Activated CD4-positive, CD25-positive, alpha-beta regulatory T cell (primary cell): ENCODE data around the gene CERS1.

ENCODE experiments used
- DNase-seq, 4 experiments: peaks; one replicate each; lab custom pipeline; 2025; lab: John Stamatoyannopoulos, UW

CERS1 gene

DNA sequence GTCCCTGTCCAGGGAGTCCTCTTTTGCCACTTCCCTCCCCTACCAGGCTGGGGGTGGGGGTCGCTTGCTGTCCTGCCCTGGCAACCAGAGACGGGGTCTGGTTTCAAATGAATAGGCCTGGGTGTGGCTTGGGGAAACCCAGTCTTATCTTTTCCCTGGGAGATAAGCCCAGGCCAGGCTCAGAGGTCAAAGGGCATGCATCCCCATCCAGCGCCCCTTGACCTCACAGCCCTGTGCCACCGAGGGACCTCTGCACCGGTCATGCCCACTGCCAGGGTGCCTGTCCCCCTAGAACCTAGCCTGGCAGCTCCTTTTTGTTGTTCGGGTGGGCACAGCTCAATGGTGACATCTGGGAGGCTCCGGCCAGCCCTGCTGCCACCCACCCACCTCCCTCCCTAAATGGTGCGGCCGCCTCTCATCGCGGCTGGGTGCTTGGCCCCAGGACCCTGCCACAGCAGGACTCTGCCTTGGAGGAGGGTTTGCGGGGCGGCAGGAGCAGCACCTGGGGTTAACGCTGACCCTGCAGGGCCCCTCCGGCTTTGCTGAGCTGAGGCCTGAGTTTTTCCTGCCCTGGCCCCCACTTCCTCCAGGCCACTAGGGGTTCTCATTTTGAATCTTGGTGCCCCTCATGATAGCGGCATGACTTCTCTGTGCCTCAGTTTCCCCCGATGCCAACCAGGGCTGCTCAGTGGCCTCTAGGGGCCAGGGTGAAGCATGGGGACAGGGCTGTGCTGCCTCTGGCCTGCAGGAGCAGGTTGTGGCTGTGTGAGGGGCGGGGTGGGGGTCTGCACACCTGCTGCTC, 2.9 kb upstream of the CERS1 start:
- DNase-seq, result no peak

DNA sequence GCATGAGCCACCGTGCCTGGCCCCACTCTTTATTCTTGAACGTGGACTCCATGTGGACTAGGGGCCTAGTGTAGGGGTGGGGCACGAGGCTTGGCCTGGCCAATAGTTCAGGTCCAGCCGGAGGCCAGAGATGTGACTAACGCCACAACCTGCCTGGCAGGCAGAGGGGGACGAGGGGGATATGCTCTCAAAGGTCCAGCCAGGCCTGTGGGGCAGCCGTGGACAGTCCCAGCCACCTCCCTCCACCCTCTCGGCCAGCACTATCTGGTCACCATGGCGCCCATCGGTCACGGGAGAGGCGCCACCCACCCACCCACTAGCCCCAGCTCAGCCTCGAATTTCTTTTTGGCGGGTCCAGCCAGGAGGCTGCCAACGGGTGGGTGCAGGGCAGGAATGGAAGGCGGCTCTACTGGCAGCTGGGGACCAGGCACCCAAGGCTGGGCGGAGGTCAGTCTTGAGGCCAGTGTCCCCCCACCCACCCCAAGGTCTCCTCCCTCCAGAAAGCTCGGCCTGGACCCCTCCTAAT, 2.2 kb upstream of the CERS1 start:
- no peak for DNase-seq

DNA sequence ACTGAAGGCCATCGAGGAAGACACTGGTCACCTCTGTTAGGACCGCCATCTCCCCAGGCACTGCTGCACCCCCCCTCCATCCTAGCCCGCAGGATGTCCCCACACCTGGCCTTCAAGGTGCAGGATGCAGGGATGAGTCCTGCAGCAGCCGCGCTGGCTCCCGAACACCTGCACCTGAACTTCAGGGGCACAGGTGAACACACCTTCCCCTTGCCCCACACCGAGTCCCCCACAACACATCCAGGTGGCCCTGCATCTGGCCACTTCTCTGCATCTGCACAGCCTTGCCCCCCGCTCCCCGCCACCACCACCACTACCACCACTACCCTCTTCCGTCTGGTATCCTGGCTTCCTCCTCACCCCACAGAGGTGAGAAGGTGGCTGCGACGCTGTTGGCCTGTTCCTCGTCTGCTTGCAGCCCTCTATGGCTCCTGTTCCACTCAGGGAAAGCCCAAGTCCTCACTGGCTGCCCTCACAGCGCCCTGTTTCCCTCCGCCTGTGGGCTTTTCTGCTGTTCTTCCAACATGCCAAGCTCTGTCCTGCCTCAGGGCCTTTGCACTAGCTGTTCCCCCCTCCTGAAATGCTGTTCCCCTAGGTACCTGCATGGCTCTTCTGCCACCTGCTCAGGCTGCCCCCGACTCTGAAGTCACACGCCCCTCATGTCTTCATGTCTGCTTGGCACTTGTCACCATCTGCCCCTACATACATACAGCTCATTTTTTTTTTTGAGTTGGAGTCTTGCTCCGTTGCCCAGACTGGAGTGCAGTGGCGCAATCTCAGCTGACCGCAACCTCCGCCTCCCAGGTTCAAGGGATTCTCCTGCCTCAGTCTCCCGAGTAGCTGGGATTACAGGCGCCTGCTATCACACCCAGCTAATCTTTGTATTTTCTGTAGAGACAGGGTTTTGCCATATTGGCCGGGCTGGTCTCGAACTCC, 1.4 kb upstream of the CERS1 start:
- no peak for DNase-seq

DNA sequence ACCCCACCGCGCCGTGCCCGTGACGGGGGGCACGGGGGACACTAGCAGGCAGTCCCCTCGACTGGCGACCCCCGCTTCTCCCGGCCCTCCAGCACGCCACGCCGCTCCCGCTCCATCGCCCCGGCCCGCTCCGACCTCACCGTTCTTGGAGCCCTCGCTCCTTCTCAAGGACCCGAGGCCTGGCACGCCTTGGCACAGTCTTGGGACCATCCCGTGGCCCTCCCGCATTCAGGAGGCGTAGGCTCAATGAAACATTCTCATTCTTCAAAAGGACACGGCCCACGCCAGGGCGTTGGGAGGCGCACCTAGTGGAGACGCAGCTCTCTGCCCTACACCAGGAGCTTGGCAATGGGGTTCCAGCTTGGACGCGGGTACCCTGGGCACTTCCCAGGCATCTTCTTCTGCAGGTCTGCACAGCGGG, 473 bp upstream of the CERS1 start:
- DNase-seq, result no peak

GRCh38 chr19:18895038-18895823, 727 bp downstream of the CERS1 start:
- no peak for DNase-seq

DNA sequence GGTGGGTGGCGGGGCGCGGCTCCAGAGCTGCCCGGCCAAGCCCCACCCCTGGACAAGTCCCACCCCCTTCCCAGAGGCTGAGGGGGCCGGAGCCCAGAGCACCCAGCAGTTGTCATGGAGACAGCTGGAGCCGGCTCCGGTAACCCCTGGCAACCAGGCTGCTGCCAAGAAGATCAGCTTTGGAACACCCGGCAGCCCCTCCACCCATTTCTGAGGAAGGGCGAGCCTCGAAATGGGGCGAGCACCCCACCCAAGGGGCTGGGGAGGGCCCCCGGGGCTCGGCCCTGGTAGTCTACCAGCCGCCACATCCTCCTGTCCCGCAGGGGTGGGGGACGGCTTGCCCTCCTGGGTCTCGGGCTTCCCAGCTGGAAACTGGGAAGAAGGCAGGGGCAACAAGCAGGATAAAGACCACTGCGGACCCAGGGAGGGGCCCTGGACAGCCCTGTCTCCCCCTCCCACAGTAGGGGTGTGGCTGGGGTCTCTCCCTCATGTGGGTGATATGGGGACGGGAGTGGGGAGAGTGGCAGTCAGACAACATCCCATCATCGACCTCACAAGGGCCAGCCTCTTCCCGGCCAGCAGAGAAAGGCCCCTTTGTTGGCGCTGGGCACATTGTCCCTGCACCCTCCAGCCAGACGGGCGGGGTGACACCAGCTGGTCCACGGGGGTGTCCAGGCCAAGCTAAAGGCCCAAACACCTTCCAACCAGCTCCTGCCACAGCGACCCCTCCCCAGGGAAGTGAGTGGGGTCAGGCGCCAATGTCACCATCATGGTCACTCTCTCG, 1.5 kb downstream of the CERS1 start:
- DNase-seq, result no peak

GRCh38 chr19:18893587-18894253, 2.2 kb downstream of the CERS1 start:
- no peak for DNase-seq

- no peak for DNase-seq
Observed at GRCh38 chr19:18889949-18890745, 5.8 kb downstream of the CERS1 start.

- no peak for DNase-seq
Observed at GRCh38 chr19:18886972-18887371, 9.0 kb downstream of the CERS1 start.

DNA sequence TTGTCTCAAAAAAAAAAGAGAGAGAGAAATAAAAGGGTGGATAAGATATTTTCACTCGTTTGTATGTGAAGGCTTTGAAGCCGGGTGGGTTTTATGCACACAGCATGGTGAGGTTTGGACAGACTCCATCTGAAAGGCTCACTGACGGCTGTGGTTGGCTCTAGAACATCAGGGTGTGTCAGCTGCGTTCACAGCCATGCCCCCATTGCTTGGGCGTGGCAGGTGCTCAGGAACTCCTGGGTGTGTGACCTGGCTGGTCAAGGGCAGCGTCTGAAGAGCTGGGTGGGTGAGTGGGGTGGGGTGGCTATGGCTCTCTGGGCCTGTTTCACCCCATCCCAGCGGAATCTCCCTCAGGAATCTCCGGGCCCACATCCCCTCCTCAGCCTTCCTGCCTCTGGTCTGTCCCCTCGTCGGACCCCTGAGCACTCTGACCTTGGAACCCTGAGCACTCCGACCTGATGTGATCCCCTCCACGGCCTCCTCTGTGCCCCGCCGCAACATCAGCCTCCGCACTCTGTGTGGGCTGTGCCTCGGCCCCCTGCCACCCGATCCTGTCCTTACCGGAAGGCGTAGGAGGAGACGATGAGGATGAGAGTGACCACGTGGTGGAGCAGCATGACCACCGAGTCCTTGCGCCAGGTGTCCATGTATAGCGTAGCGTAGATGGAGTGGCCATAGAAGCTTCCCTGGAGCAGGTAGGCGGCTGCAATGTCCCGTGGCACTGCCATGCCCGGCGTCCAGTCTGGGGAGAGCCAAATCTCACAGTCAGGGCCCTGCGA, 12.2 kb downstream of the CERS1 start:
- no peak for DNase-seq

DNA sequence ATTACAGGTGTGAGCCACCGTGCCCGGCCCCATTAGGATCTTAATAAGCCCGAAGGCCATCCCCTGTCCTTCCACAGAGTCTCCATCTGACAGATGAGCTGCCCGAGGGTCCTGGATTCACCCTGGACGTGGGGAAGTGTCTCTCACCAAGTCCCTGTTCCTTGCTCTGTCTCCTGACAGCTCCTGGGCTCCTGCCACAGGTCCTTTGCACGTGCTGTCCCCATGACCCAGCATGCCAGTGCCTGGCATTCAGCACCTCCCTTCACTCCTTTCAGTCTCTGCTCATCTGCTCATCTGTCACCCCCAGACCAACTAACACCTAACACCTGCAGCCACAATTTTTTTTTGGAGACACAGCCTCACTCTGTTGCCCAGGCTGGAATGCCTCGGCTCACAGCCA, 14.5 kb downstream of the CERS1 start:
- no peak for DNase-seq

DNA sequence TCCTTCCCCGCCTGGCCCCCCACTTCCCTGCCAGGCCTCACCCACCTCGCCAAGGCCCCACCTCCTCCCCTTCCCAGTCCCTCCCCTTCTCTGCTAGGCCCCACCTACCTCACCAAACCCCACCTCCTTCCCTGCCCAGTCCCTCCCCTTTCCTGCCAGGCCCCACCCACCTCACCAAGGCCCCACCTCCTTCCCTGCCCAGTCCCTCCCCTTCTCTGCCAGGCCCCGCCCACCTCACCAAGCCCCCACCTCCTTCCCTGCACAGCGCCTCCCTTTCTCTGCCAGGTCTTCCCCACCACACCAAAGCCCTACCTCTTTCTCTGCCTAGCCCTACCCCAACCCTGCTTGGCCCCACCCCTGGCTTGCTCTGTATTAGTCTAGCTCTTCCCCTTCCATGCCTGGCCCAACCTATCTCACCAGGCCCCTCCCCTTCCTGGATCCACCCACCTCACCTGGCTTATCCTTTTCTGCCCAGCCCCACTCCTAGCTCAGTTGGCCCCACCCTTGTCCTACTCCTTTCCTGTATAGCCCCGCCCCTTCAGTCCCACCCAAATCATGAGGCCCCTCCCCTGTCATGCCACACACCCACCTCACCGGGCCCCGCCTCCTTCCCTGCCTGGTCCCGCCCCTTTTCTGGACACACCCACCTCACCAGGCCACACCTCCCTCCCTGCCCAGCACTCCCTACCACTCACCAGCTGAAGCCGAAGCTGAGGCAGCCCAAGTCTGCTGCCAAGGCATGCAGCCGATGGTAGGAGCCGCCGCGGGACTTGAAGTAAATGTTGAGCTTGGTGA, 16.2 kb downstream of the CERS1 start:
- DNase-seq, result no peak

GRCh38 chr19:18878858-18879578, 16.9 kb downstream of the CERS1 start:
- DNase-seq, result no peak

DNA sequence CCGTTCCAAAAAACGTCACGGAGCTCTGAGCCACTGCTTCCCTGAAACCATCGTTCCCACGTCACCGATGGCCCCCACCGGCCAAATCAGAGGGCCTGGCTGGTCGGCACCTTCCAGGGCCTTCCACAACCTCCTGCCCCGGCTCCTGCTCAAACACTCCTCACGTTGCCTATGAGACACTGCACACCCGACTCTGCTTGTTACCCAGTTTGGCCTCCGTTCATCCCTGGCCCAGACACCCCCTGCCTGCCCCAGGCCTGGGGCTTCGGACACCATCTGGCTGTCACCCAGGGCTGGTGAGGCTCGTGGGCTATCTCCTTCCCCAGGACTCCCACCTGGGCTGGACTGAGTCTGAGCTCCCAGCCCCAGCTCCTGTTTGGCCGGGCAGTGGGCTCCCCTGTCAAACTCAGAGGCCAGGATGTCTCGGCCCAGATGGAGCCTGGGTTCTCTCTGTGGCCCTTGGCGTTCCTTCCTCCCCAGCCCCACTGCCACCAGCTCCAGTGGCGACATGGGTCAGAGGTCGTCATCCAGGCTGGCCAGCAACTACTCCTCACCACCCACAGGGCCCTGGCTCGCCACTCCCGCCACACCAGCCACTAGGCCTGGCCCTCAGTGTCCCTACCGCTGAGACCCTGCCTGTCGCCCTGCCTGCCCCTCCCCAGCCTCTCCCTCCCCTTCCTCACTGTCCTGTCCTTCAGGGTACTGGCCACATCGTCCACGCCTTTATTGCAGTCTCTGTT, 17.7 kb downstream of the CERS1 start:
- DNase-seq, result no peak

DNA sequence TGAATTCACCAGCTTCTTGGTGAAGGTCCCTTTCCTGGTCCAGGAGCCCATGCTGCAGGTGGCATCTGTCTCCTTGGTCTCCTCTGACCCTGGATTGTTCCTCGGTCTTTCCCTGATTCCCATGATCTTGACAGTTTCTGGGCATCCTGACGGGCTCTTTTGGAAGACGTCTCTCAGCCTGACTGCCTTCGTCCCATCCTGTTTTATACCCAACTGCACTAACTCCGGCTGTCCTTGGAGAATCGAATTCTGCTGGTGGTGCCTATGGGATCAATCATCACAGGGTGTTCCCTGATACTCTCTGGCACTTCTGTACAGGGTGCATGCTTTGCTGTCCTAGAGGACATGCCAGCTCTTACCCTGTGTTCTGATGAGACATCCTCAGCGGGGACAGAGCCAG, 19.1 kb downstream of the CERS1 start:
- no peak for DNase-seq

DNA sequence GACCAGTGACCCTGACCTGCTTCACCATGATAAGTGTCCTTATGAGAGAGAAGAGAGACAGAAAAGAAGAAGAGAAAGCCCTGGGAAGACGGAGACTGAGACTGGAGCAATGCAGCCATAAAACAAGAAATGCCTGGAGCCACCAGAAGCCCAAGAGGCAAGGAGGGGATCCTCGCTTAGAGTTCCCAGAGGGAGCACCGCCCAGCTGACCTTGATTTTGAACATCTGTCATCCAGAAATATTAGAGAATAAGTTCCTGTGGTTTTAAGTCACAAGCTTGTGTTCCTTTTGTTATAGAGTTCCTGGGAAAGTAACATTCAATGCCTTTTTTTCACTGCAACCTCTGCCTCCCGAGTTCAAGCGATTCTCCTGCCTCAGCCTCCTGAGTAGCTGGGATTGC, 20.2 kb downstream of the CERS1 start:
- DNase-seq, result no peak

GRCh38 chr19:18871543-18871942, 24.4 kb downstream of the CERS1 start:
- no peak for DNase-seq
